Renal cortex interstitium (tissue), 11 donors: ENCODE results near the gene RAP2C. TPM values are rescaled to one million over a fixed set of nuclear protein-coding genes. Genes with fewer than 3 reads are reported as not detected.
"Not testable (repeated sequence)": the region's sequence is repeated elsewhere in the genome, so short reads cannot be mapped to it uniquely, and the experiment has no call there.

Experiments
- DNase-seq, 11 donors: peaks; one replicate each; pipeline ENCODE4 v3.0.0-alpha.2; 2013; ENCODE audit warnings: low read depth in 9 of 11, low spot score in 4 of 11; ENCODE audit errors: extremely low read depth in 1 of 11
- polyA plus RNA-seq, 3 donors: library from polyadenylated mRNA; unstranded; fragments of 120-200 nt; gene quantifications; one replicate each; pipeline ENCODE4 v1.2.1, GENCODE V29; 2013; ENCODE audit not compliant: insufficient read length in 3 of 3

The RAP2C gene
- polyA plus RNA-seq, 3 donors, result 45.7 to 55.2 (median 53.0) TPM

- no peak for DNase-seq
These were observed 9.7 kb downstream of the RAP2C start for GRCh38 chrX:132209527-132209926.

- DNase-seq, result no peak
These were observed 10.8 kb downstream of the RAP2C start for GRCh38 chrX:132208422-132208821.

- DNase-seq, result no peak
These were observed 11.3 kb downstream of the RAP2C start for GRCh38 chrX:132207996-132208395.

GRCh38 chrX:132206259-132206658 is 13.0 kb downstream of the RAP2C start:
- DNase-seq, result no peak

GRCh38 chrX:132204629-132205028 is 14.6 kb downstream of the RAP2C start:
- no peak for DNase-seq

GRCh38 chrX:132200976-132201375 is 18.3 kb downstream of the RAP2C start:
- DNase-seq, result no peak

- DNase-seq, result no peak
These were observed 19.3 kb downstream of the RAP2C start for GRCh38 chrX:132199941-132200340.

GRCh38 chrX:132193872-132194574 is 25.2 kb downstream of the RAP2C start:
- DNase-seq, result no peak

GRCh38 chrX:132191938-132192337 is 27.3 kb downstream of the RAP2C start:
- DNase-seq, result no peak

- no peak for DNase-seq
These were observed 31.1 kb downstream of the RAP2C start for GRCh38 chrX:132188175-132188574.

- no peak for DNase-seq
These were observed 31.8 kb downstream of the RAP2C start for GRCh38 chrX:132187451-132187850.

GRCh38 chrX:132184871-132185270 is 34.4 kb downstream of the RAP2C start:
- no peak for DNase-seq

- DNase-seq, result no peak
These were observed 37.9 kb downstream of the RAP2C start for GRCh38 chrX:132181364-132181763.

GRCh38 chrX:132180929-132181328 is 38.3 kb downstream of the RAP2C start:
- DNase-seq, result no peak

- no peak for DNase-seq
These were observed 45.6 kb downstream of the RAP2C start for GRCh38 chrX:132173647-132174046.

- DNase-seq, result no peak
These were observed 47.4 kb downstream of the RAP2C start for GRCh38 chrX:132171881-132172280.

- DNase-seq, result no peak
These were observed 47.8 kb downstream of the RAP2C start for GRCh38 chrX:132171478-132171877.

- no peak for DNase-seq
These were observed 49.7 kb downstream of the RAP2C start for GRCh38 chrX:132169554-132169953.

- no peak for DNase-seq
These were observed 53.6 kb downstream of the RAP2C start for GRCh38 chrX:132165651-132166050.

GRCh38 chrX:132165005-132165404 is 54.2 kb downstream of the RAP2C start:
- DNase-seq, result no peak

GRCh38 chrX:132163094-132163493 is 56.2 kb downstream of the RAP2C start:
- not testable (repeated sequence) for DNase-seq
